GM12878 (cell line): ENCODE data around the gene PEAR1. TPM values are rescaled to one million over a fixed set of nuclear protein-coding genes. Genes with fewer than 3 reads are reported as not detected.

Experiments
- ATAC-seq: fragments of 200-7000 bp; cut with Tn5 transposase; 3 replicates; pipeline ENCODE4 v1.9.1; 2020; ENCODE audit warnings: mild to moderate bottlenecking, moderate library complexity
- BruUV-seq: library from RNA; stranded (reverse); fragments of 400-500 nt; replicated peaks from 2 replicates; lab custom pipeline; 2021; lab: Mats Ljungman, UMichigan
- CTCF ChIA-PET: fragments of 300-600 bp; sonication (Branson Sonifier 250); formaldehyde crosslinking; extraction: SDS; loops from one replicate; lab custom pipeline; 2021; ENCODE audit warnings: inconsistent platforms; lab: Yijun Ruan, JAX
- POLR2A ChIA-PET: fragments of 350-600 bp; formaldehyde crosslinking; extraction: SDS; loops from one replicate; lab custom pipeline; 2021; ENCODE audit warnings: inconsistent platforms; lab: Charles Lee
- RAD21 ChIA-PET: fragments of 300-600 bp; sonication (Branson Sonifier 250); formaldehyde crosslinking; loops from one replicate; lab custom pipeline; 2023; ENCODE audit warnings: antibody characterized with exemption; ENCODE audit not compliant: unreplicated experiment; lab: Charles Lee
- SMC1A ChIA-PET: fragments of 300-600 bp; sonication (Branson Sonifier 250); formaldehyde crosslinking; loops from one replicate; lab custom pipeline; 2023; ENCODE audit not compliant: unreplicated experiment, uncharacterized antibody; lab: Charles Lee
- DNase-seq: peaks from one replicate; pipeline ENCODE4 v3.0.0-alpha.2; 2011; ENCODE audit warnings: low read depth, low spot score
- FAIRE-seq: peaks from 3 replicates; lab custom pipeline; 2011; peaks lifted over from hg19 to GRCh38; lab: Jason Lieb, UNC
- H2AFZ ChIP-seq: 2 replicates; pipeline ENCODE4 v1.6.0; 2011; ENCODE audit warnings: low read depth, low read length, control low read depth; ENCODE audit not compliant: control insufficient read depth
- H3K27ac ChIP-seq: 2 replicates; pipeline ENCODE4 v1.5.1; 2011; ENCODE audit warnings: control low read depth; ENCODE audit not compliant: control insufficient read depth, insufficient read depth
- H3K27me3 ChIP-seq, 2 experiments: replicated peaks in 1 of 2; 2 replicates each; pipeline versions ENCODE4 v1.6.0 to v1.6.1; 2011; ENCODE audit warnings: low read length in 1 of 2; ENCODE audit not compliant: control insufficient read depth in 2 of 2, insufficient read depth in 2 of 2
- H3K36me3 ChIP-seq, 2 experiments: 2 replicates each; pipeline ENCODE4 v1.5.1; 2011; ENCODE audit warnings: low read length in 1 of 2; ENCODE audit not compliant: control insufficient read depth in 2 of 2, insufficient read depth in 2 of 2
- H3K4me1 ChIP-seq: 2 replicates; pipeline ENCODE4 v1.6.1; 2011; ENCODE audit warnings: mild to moderate bottlenecking, low read length, moderate library complexity, mixed read lengths; ENCODE audit not compliant: control insufficient read depth, insufficient read depth
- H3K4me2 ChIP-seq: 2 replicates; pipeline ENCODE4 v1.6.0; 2011; ENCODE audit warnings: control low read depth; ENCODE audit not compliant: control insufficient read depth, insufficient read depth
- H3K4me3 ChIP-seq: fragments of 200-600 bp; sonication (generic); 2 replicates; pipeline ENCODE4 v1.5.1; 2016
- H3K79me2 ChIP-seq: 2 replicates; pipeline ENCODE4 v1.6.0; 2011; ENCODE audit warnings: low read length; ENCODE audit not compliant: control insufficient read depth, insufficient read depth
- H3K9ac ChIP-seq: 2 replicates; pipeline ENCODE4 v1.8.0; 2011; ENCODE audit warnings: low read length, control low read depth, mixed read lengths; ENCODE audit not compliant: control insufficient read depth, insufficient read depth
- H3K9me3 ChIP-seq: replicated peaks from 3 replicates; pipeline ENCODE4 v1.5.1; 2011; ENCODE audit warnings: mild to moderate bottlenecking, low read length; ENCODE audit not compliant: control insufficient read depth, insufficient read depth
- H4K20me1 ChIP-seq: 2 replicates; pipeline ENCODE4 v1.6.0; 2011; ENCODE audit not compliant: control insufficient read depth, insufficient read depth
- EED ChIP-seq: sonication (generic); IDR thresholded peaks from 2 replicates; pipeline ENCODE4 v1.6.1; 2016; ENCODE audit warnings: antibody characterized with exemption, low read depth
- GABPA ChIP-seq: IDR thresholded peaks from 2 replicates; pipeline ENCODE4 v1.6.1; 2014; ENCODE audit warnings: antibody characterized with exemption, low read depth, mild to moderate bottlenecking, inconsistent platforms
- IRF4 ChIP-seq: IDR thresholded peaks from 2 replicates; pipeline ENCODE4 v1.6.1; 2011; ENCODE audit warnings: low read depth, low read length
- KAT2A ChIP-seq: conservative IDR thresholded peaks from 2 replicates; pipeline ENCODE4 v1.6.1; 2011; ENCODE audit warnings: low read depth, low read length; ENCODE audit not compliant: control insufficient read depth
- MYC ChIP-seq: IDR thresholded peaks from 2 replicates; pipeline ENCODE4 v1.6.1; 2011; ENCODE audit warnings: mild to moderate bottlenecking, low read length, moderate library complexity, inconsistent platforms; ENCODE audit not compliant: insufficient read depth, insufficient replicate concordance, insufficient read length, severe bottlenecking
- PML ChIP-seq: IDR thresholded peaks from 2 replicates; pipeline ENCODE4 v1.6.1; 2012; ENCODE audit warnings: low read length, inconsistent platforms
- ZBED1 ChIP-seq: IDR thresholded peaks from 2 replicates; pipeline ENCODE4 v1.6.1; 2016; ENCODE audit warnings: borderline replicate concordance
- ZBTB11 ChIP-seq: fragments of 450-650 bp; formaldehyde crosslinking; IDR thresholded peaks from 2 replicates; pipeline ENCODE4 v1.5.0; 2022; ENCODE audit warnings: mild to moderate bottlenecking, missing genetic modification characterization
- WGBS: methylation state at CpG from one replicate; pipeline ENCODE4 v1.1.6; 2016; ENCODE audit warnings: low lambda C conversion rate; ENCODE audit not compliant: insufficient replicate concordance, insufficient coverage; ENCODE audit errors: missing lambda C conversion rate; 5-methylcytosine and 5-hydroxymethylcytosine counted together
- in situ Hi-C: fragments of 300-500 bp; cut with MboI; formaldehyde crosslinking; loops from 9 replicates; pipeline ENCODE4 v1.14.3; 2018; ENCODE audit warnings: mixed read lengths
- intact Hi-C: fragments of 100-400 bp; cut with micrococcal nuclease; formaldehyde crosslinking; loops from one replicate; pipeline ENCODE4 v1.14.2; 2022; ENCODE audit not compliant: unreplicated experiment
- polyA plus RNA-seq, 11 experiments: library from polyadenylated mRNA; depleted of rRNA in 4 of 11; unstranded in 6 of 11; stranded (reverse) in 5 of 11; fragments of >200 nt; fragmentation: Nextera tagmentation in 4 of 11; fragmentation: Illumina TruSeq in 1 of 11; extraction: Ambion mirVana in 4 of 11; extraction: Trizol in 1 of 11; gene quantifications; 1 replicate in 1 of 11; 2 replicates in 10 of 11; pipeline versions ENCODE4 v1.2.1 to v1.2.3, GENCODE V29; 2011 to 2016; ENCODE audit warnings: inconsistent platforms in 2 of 11, missing spikeins in 2 of 11, low read depth in 1 of 11
- total RNA-seq, 4 experiments: library from RNA; depleted of rRNA in 3 of 4; stranded (reverse); fragments of >200 nt in 3 of 4; fragmentation: Illumina TruSeq in 1 of 4; extraction: Trizol in 1 of 4; gene quantifications; 2 replicates each; pipeline versions ENCODE4 v1.2.1 to v1.2.3, GENCODE V29; 2013 to 2021
- TF ChIP-seq, protein P1 (sequence below): IDR thresholded peaks from 2 replicates; pipeline ENCODE4 v1.6.1; 2011; ENCODE audit warnings: low read depth, mild to moderate bottlenecking, low read length, moderate library complexity, borderline replicate concordance; ENCODE audit errors: extremely low read depth

PEAR1 gene
- total and polyA plus RNA-seq, 10 of the 15 experiments (the other 5 are each of a cell fraction or from before 2014, with no cell fraction given) = not detected

DNA sequence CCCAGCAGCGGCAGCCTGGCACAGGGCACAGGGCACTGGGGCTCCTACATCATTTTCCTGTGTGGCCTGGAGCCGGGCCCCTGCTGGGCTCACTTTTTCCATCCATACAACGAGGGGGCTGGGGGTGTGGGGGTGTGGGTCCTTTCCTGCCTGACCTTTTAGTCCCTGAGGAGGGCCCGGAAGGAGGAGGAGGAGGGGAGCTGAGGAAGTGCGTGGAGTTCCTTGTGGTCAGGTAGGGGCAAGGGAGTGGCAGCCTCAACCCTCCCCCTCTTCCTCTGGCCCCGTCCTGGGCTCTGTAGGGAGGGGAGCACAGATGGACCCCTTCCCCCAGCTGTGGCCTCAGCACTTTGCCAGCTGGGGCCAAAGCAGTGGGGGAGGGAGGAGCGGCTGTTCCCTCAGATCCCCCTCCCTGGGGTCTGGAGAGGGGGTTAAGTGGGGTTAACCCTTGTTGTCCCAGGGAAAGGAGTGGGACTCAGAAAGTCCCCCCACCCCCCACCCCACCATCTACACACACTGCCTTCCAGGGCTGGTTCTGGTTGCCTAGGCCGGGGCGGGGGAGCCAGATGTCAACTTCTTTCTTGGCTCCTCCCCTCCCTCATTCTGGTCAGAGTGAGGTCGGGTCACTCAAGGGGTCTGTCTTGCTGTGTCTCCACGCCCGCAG is 27.1 kb upstream of the PEAR1 start:
- SMC1A ChIA-PET = no interaction called here
- POLR2A ChIA-PET = no interaction called here
- intact Hi-C loops (no loop called here), in situ Hi-C loops (no loop called here)
- no peak overlapping the region for H3K4me3 ChIP-seq
- no peak for TF ChIP-seq EED
- no peak for TF ChIP-seq ZBED1
- TF ChIP-seq KAT2A = no peak
- TF ChIP-seq MYC = no peak
- TF ChIP-seq PML = no peak
- no peak for TF ChIP-seq GABPA
- TF ChIP-seq IRF4 = no peak
- TF ChIP-seq ZBTB11 (CRISPR knock-in tag) = no peak
- TF ChIP-seq, protein P1, sequence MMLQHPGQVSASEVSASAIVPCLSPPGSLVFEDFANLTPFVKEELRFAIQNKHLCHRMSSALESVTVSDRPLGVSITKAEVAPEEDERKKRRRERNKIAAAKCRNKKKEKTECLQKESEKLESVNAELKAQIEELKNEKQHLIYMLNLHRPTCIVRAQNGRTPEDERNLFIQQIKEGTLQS = no peak
- H3K27me3 ChIP-seq = peaks cover 0 to 4% of the 10 kb centered on the region in 2 experiments; a peak in 3 of 4 replicates
- no TSS peak for BruUV-seq
- no peaks in the 10 kb centered on the region for H3K36me3 ChIP-seq
- H3K9me3 ChIP-seq = no peaks in the 10 kb centered on the region
- H3K4me1 ChIP-seq = peaks cover 13% of the 10 kb centered on the region
- RAD21 ChIA-PET = no interaction called here
- DNase-seq (no peak), ATAC-seq (no peak), FAIRE-seq (no peak)
- H3K4me2 ChIP-seq = no peak overlapping the region
- H3K9ac ChIP-seq = no peak overlapping the region
- H3K79me2 ChIP-seq = no peaks in the 10 kb centered on the region
- 16% methylated on average over 11 of the region's 12 CpGs for WGBS
- no peak overlapping the region for H2AFZ ChIP-seq
- no peak overlapping the region for H3K27ac ChIP-seq
- CTCF ChIA-PET = interaction anchor here (3.1 kb wide), 1 partner anchor 28 kb away, joined by 10 read pairs; no protein-coding TSS in a partner anchor
- H4K20me1 ChIP-seq = no peaks in the 10 kb centered on the region
